ENCODE data around the gene ARAF. TPM values are rescaled to one million over a fixed set of nuclear protein-coding genes. Genes with fewer than 3 reads are reported as not detected.

Gene ARAF
- polyA plus RNA-seq, 1 experiment, result 62.3 TPM

GRCh38 chrX:47539860-47540259, 21.1 kb upstream of the ARAF start:
- no peak for TF ChIP-seq CTCF (IDR thresholded peaks at IDR 0.05; ENCODE audit: insufficient read depth, low read depth, low read length)
- Histone ChIP-seq H3K4me3 (ENCODE audit: low read depth, low read length) (no peak overlapping the region), H3K27me3 (ENCODE audit: control insufficient read depth, insufficient read depth, low read length) (no peaks in the 10 kb centered on the region), H3K36me3 (ENCODE audit: control insufficient read depth, insufficient read depth, low read length) (no peaks in the 10 kb centered on the region)
- DNase-seq (ENCODE audit: low read depth), result no peak
- POLR2A ChIA-PET, result no interaction called here
- CTCF ChIA-PET, result interaction anchor here (0.6 to 2.7 kb wide), 4 partner anchors 102 to 352 kb away, joined by 3 to 16 read pairs (median 3); no protein-coding TSS in a partner anchor

- POLR2A ChIA-PET, result no interaction called here
- CTCF ChIA-PET, result interaction anchor here (0.6 to 2.7 kb wide), 13 partner anchors 9 to 487 kb away, joined by 3 to 16 read pairs (median 3); partner anchors contain the start of gene TIMP1
- DNase-seq (ENCODE audit: low read depth), result peak; percentile 71
- no peaks in the 10 kb centered on the region for H3K36me3 ChIP-seq (ENCODE audit: control insufficient read depth, insufficient read depth, low read length)
- peak; percentile 65 for TF ChIP-seq CTCF (IDR thresholded peaks at IDR 0.05; ENCODE audit: insufficient read depth, low read depth, low read length)
- H3K27me3 ChIP-seq (ENCODE audit: control insufficient read depth, insufficient read depth, low read length), result no peaks in the 10 kb centered on the region
- no peak overlapping the region for H3K4me3 ChIP-seq (ENCODE audit: low read depth, low read length)
These were observed 20.1 kb upstream of the ARAF start for GRCh38 chrX:47540754-47541538.

GRCh38 chrX:47543496-47543895, 17.5 kb upstream of the ARAF start:
- no peak for DNase-seq (ENCODE audit: low read depth)

GRCh38 chrX:47556045-47556623, 4.9 kb upstream of the ARAF start:
- peak; percentile 72 for DNase-seq (ENCODE audit: low read depth)
- ChIA-PET POLR2A (no interaction called here), CTCF (interaction anchor here (1.2 kb wide), 1 partner anchor 8 kb away, joined by 4 read pairs; no protein-coding TSS in a partner anchor)
- Histone ChIP-seq H3K36me3 (ENCODE audit: control insufficient read depth, insufficient read depth, low read length) (no peaks in the 10 kb centered on the region), H3K27me3 (ENCODE audit: control insufficient read depth, insufficient read depth, low read length) (no peaks in the 10 kb centered on the region), H3K4me3 (ENCODE audit: low read depth, low read length) (peak overlapping the region; percentile 46)
- no peak for TF ChIP-seq CTCF (IDR thresholded peaks at IDR 0.05; ENCODE audit: insufficient read depth, low read depth, low read length)

More at GRCh38 chrX:47543496-47543895, 17.5 kb upstream of the ARAF start:
- H3K36me3 ChIP-seq (ENCODE audit: control insufficient read depth, insufficient read depth, low read length), result no peaks in the 10 kb centered on the region
- no peaks in the 10 kb centered on the region for H3K27me3 ChIP-seq (ENCODE audit: control insufficient read depth, insufficient read depth, low read length)
- ChIA-PET CTCF (no interaction called here), POLR2A (no interaction called here)
- no peak overlapping the region for H3K4me3 ChIP-seq (ENCODE audit: low read depth, low read length)
- no peak for TF ChIP-seq CTCF (IDR thresholded peaks at IDR 0.05; ENCODE audit: insufficient read depth, low read depth, low read length)

GRCh38 chrX:47558436-47558835, 2.6 kb upstream of the ARAF start:
- ChIA-PET POLR2A (no interaction called here), CTCF (no interaction called here)

More at GRCh38 chrX:47558436-47558835, 2.6 kb upstream of the ARAF start:
- Histone ChIP-seq H3K36me3 (ENCODE audit: control insufficient read depth, insufficient read depth, low read length) (peaks cover 2% of the 10 kb centered on the region; the same call in 1 of the 2 replicates), H3K4me3 (ENCODE audit: low read depth, low read length) (no peak overlapping the region), H3K27me3 (ENCODE audit: control insufficient read depth, insufficient read depth, low read length) (no peaks in the 10 kb centered on the region)
- DNase-seq (ENCODE audit: low read depth), result no peak
- TF ChIP-seq CTCF (IDR thresholded peaks at IDR 0.05; ENCODE audit: insufficient read depth, low read depth, low read length), result no peak
